ENCODE data around the gene SEC61A1. TPM values are rescaled to one million over a fixed set of nuclear protein-coding genes. Genes with fewer than 3 reads are reported as not detected.

SEC61A1 gene
- total RNA-seq, 1 donor from 2014 or later, result 400 TPM

DNA sequence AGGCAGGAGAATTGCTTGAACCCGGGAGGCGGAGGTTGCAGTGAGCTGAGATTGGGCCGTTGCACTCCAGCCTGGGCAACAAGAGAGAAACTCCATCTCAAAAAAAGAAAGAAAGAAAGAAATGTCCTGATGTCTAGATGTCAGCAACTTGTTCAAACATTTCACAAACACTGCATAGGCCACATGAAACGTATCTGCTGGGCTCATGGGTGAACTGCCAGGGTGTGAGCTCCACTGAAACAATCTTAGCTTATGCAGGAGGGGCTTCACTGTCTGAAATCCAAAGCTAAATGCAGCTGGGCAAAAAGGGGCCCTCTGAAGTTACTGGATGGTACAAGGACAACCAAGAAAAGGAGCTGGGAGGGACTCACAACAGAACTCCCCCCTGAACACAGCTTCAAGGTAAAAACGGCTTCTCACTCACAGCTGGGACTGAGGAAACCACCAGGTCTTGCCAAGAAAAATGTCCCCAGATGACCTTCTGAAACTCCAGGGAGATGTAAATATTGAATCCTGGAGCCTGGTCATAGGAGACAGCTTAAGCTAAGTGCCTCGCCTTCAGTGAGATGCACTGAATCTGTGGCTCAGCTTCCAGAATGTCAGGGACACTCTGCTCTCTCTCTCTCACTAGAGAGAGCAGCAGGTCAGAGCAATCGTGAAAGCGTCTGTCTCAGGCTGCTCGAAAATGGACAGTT, 31.9 kb downstream of the SEC61A1 start:
- Mint-ChIP-seq H3K4me3 (ENCODE audit: unreplicated experiment) (no peak overlapping the region), H3K9me3 (ENCODE audit: unreplicated experiment) (no peaks in the 10 kb centered on the region), H3K27me3 (ENCODE audit: low read depth, unreplicated experiment) (no peaks in the 10 kb centered on the region), H3K4me1 (ENCODE audit: low read depth, unreplicated experiment) (peaks cover 27% of the 10 kb centered on the region), H3K27ac (ENCODE audit: unreplicated experiment) (no peak overlapping the region), H3K36me3 (ENCODE audit: low read depth, unreplicated experiment) (peaks cover 36% of the 10 kb centered on the region)
- Histone ChIP-seq H3K4me1 (ENCODE audit: insufficient read depth, low read length) (peaks cover 30% of the 10 kb centered on the region), H3K4me3 (ENCODE audit: insufficient read depth, low read depth, low read length) (no peak overlapping the region), H3K4me2 (ENCODE audit: low read length) (no peak overlapping the region), H4K20me1 (ENCODE audit: insufficient read depth, low read length) (peaks cover 23% of the 10 kb centered on the region), H3K9ac (ENCODE audit: low read length) (no peak overlapping the region), H3K9me3 (ENCODE audit: insufficient read depth, low read depth, low read length) (no peaks in the 10 kb centered on the region), H3K79me2 (ENCODE audit: insufficient read depth, low read length) (no peaks in the 10 kb centered on the region), H3K27ac (ENCODE audit: low read depth, low read length) (no peak overlapping the region), H3K27me3 (ENCODE audit: insufficient read depth, low read length) (no peaks in the 10 kb centered on the region), H2AFZ (ENCODE audit: low read depth, low read length) (no peak overlapping the region), H3K36me3 (ENCODE audit: insufficient read depth, low read length) (no peaks in the 10 kb centered on the region)
- no peak for FAIRE-seq
- TF ChIP-seq, protein P1, sequence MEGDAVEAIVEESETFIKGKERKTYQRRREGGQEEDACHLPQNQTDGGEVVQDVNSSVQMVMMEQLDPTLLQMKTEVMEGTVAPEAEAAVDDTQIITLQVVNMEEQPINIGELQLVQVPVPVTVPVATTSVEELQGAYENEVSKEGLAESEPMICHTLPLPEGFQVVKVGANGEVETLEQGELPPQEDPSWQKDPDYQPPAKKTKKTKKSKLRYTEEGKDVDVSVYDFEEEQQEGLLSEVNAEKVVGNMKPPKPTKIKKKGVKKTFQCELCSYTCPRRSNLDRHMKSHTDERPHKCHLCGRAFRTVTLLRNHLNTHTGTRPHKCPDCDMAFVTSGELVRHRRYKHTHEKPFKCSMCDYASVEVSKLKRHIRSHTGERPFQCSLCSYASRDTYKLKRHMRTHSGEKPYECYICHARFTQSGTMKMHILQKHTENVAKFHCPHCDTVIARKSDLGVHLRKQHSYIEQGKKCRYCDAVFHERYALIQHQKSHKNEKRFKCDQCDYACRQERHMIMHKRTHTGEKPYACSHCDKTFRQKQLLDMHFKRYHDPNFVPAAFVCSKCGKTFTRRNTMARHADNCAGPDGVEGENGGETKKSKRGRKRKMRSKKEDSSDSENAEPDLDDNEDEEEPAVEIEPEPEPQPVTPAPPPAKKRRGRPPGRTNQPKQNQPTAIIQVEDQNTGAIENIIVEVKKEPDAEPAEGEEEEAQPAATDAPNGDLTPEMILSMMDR (IDR thresholded peaks at IDR 0.05; ENCODE audit: insufficient read depth, low read depth, low read length), result no peak
- TF ChIP-seq EZH2 (IDR thresholded peaks at IDR 0.05; ENCODE audit: insufficient read depth, low read length), result no peak
- no peak for DNase-seq (ENCODE audit: low read depth)

DNA sequence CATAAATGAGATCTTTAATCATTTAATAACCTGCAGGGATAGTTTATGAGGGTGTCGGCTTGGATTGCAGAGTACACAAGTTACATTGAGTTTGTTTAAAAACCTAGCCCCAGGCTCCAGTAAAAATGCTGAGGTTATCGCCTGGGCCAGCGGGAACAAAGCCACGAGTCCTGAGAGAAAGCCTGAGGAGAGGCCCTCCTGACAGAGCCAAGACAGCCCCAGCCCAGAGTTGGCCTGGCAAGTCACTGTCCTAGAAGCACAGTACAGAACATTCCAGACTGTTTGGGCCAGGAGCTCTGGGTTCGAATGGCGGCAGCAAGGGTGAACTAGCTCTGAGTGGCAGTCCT, 32.4 kb downstream of the SEC61A1 start:
- FAIRE-seq (no peak), DNase-seq (ENCODE audit: low read depth) (no peak)
- TF ChIP-seq EZH2 (IDR thresholded peaks at IDR 0.05; ENCODE audit: insufficient read depth, low read length), result no peak
- TF ChIP-seq, protein P1 (IDR thresholded peaks at IDR 0.05; ENCODE audit: insufficient read depth, low read depth, low read length), result no peak
- peaks cover 36% of the 10 kb centered on the region for H3K36me3 Mint-ChIP-seq (ENCODE audit: low read depth, unreplicated experiment)
- Histone ChIP-seq H3K4me2 (ENCODE audit: low read length) (no peak overlapping the region), H3K27me3 (ENCODE audit: insufficient read depth, low read length) (no peaks in the 10 kb centered on the region), H4K20me1 (ENCODE audit: insufficient read depth, low read length) (peaks cover 18% of the 10 kb centered on the region), H2AFZ (ENCODE audit: low read depth, low read length) (no peak overlapping the region), H3K27ac (ENCODE audit: low read depth, low read length) (no peak overlapping the region), H3K9me3 (ENCODE audit: insufficient read depth, low read depth, low read length) (no peaks in the 10 kb centered on the region), H3K9ac (ENCODE audit: low read length) (no peak overlapping the region), H3K4me1 (ENCODE audit: insufficient read depth, low read length) (peaks cover 26% of the 10 kb centered on the region), H3K79me2 (ENCODE audit: insufficient read depth, low read length) (no peaks in the 10 kb centered on the region), H3K36me3 (ENCODE audit: insufficient read depth, low read length) (no peaks in the 10 kb centered on the region), H3K4me3 (ENCODE audit: insufficient read depth, low read depth, low read length) (no peak overlapping the region)
- no peaks in the 10 kb centered on the region for H3K27me3 Mint-ChIP-seq (ENCODE audit: low read depth, unreplicated experiment)
- no peak overlapping the region for H3K27ac Mint-ChIP-seq (ENCODE audit: unreplicated experiment)
- H3K9me3 Mint-ChIP-seq (ENCODE audit: unreplicated experiment), result no peaks in the 10 kb centered on the region
- H3K4me1 Mint-ChIP-seq (ENCODE audit: low read depth, unreplicated experiment), result peaks cover 24% of the 10 kb centered on the region
- H3K4me3 Mint-ChIP-seq (ENCODE audit: unreplicated experiment), result no peak overlapping the region

DNA sequence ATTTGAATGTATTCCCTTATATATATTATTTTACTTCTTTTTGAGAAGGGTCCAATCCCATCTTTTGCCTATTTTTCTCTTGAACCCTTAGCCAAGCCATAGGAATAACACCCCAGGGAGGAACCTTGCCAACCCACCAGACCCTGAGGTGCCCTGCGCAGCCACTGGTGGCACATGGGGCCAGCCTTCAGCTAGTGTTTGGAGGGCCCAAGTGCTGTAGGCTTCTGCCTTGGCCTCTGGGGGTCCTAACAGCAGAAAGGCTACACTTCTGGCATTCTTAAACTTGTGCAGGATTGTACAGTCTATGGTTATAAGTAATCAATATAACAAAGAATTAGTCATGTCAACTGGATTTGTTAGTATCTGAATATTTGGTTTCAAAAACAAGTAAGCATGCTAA, 36.9 kb downstream of the SEC61A1 start:
- Histone ChIP-seq H3K36me3 (ENCODE audit: insufficient read depth, low read length) (no peaks in the 10 kb centered on the region), H3K79me2 (ENCODE audit: insufficient read depth, low read length) (no peaks in the 10 kb centered on the region), H4K20me1 (ENCODE audit: insufficient read depth, low read length) (peaks cover 20% of the 10 kb centered on the region), H3K27me3 (ENCODE audit: insufficient read depth, low read length) (no peaks in the 10 kb centered on the region), H3K4me2 (ENCODE audit: low read length) (no peak overlapping the region), H3K4me3 (ENCODE audit: insufficient read depth, low read depth, low read length) (no peak overlapping the region), H3K9ac (ENCODE audit: low read length) (no peak overlapping the region), H3K4me1 (ENCODE audit: insufficient read depth, low read length) (peaks cover under 1% of the 10 kb centered on the region), H3K9me3 (ENCODE audit: insufficient read depth, low read depth, low read length) (no peaks in the 10 kb centered on the region), H2AFZ (ENCODE audit: low read depth, low read length) (no peak overlapping the region), H3K27ac (ENCODE audit: low read depth, low read length) (no peak overlapping the region)
- no peaks in the 10 kb centered on the region for H3K9me3 Mint-ChIP-seq (ENCODE audit: unreplicated experiment)
- no peaks in the 10 kb centered on the region for H3K27me3 Mint-ChIP-seq (ENCODE audit: low read depth, unreplicated experiment)
- H3K36me3 Mint-ChIP-seq (ENCODE audit: low read depth, unreplicated experiment), result peaks cover 26% of the 10 kb centered on the region
- FAIRE-seq, result no peak
- TF ChIP-seq, protein P1 (IDR thresholded peaks at IDR 0.05; ENCODE audit: insufficient read depth, low read depth, low read length), result no peak
- TF ChIP-seq EZH2 (IDR thresholded peaks at IDR 0.05; ENCODE audit: insufficient read depth, low read length), result no peak
- peaks cover 4% of the 10 kb centered on the region for H3K4me1 Mint-ChIP-seq (ENCODE audit: low read depth, unreplicated experiment)
- H3K4me3 Mint-ChIP-seq (ENCODE audit: unreplicated experiment), result no peak overlapping the region
- DNase-seq (ENCODE audit: low read depth), result no peak
- H3K27ac Mint-ChIP-seq (ENCODE audit: unreplicated experiment), result no peak overlapping the region

Data from astrocyte (in vitro differentiated cells and primary cell).